Neural cell (in vitro differentiated cells): ENCODE data around the gene SCP2.

Experiments
- MXI1 ChIP-seq: fragments of 450-650 bp; conservative IDR thresholded peaks from 2 replicates; pipeline ENCODE4 v1.6.1; 2014; ENCODE audit warnings: antibody characterized with exemption, mild to moderate bottlenecking; ENCODE audit not compliant: poor library complexity, severe bottlenecking
- TF ChIP-seq, protein P1 (sequence below): fragments of 450-650 bp; IDR thresholded peaks from 2 replicates; pipeline ENCODE4 v1.5.1; 2014; ENCODE audit warnings: antibody characterized with exemption, mild to moderate bottlenecking, moderate library complexity; ENCODE audit not compliant: poor library complexity, severe bottlenecking
- TF ChIP-seq, protein P2 (sequence below): IDR thresholded peaks from 2 replicates; pipeline ENCODE4 v1.6.1; 2012; ENCODE audit warnings: borderline replicate concordance

DNA sequence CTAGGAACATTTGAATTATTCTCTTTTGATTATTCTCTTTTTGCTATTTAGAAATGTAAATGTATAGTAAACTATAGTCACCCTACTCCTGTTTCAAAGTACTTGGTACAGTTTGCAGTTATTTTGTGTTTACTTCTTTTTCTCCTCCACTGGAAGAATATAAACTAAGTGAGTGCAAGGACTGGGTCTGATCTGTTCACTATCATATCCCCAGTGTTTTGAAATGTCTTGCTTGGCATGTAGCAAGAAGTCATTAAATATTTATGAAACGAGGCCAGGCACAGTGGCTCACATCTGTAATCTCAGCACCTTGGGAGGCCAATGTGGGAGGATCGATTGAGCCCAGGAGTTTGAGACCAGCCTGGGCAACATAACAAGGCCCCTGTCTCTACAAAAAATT is 99.2 kb downstream of the SCP2 start:
- TF ChIP-seq, protein P1, sequence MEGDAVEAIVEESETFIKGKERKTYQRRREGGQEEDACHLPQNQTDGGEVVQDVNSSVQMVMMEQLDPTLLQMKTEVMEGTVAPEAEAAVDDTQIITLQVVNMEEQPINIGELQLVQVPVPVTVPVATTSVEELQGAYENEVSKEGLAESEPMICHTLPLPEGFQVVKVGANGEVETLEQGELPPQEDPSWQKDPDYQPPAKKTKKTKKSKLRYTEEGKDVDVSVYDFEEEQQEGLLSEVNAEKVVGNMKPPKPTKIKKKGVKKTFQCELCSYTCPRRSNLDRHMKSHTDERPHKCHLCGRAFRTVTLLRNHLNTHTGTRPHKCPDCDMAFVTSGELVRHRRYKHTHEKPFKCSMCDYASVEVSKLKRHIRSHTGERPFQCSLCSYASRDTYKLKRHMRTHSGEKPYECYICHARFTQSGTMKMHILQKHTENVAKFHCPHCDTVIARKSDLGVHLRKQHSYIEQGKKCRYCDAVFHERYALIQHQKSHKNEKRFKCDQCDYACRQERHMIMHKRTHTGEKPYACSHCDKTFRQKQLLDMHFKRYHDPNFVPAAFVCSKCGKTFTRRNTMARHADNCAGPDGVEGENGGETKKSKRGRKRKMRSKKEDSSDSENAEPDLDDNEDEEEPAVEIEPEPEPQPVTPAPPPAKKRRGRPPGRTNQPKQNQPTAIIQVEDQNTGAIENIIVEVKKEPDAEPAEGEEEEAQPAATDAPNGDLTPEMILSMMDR = no peak
- TF ChIP-seq, protein P2, sequence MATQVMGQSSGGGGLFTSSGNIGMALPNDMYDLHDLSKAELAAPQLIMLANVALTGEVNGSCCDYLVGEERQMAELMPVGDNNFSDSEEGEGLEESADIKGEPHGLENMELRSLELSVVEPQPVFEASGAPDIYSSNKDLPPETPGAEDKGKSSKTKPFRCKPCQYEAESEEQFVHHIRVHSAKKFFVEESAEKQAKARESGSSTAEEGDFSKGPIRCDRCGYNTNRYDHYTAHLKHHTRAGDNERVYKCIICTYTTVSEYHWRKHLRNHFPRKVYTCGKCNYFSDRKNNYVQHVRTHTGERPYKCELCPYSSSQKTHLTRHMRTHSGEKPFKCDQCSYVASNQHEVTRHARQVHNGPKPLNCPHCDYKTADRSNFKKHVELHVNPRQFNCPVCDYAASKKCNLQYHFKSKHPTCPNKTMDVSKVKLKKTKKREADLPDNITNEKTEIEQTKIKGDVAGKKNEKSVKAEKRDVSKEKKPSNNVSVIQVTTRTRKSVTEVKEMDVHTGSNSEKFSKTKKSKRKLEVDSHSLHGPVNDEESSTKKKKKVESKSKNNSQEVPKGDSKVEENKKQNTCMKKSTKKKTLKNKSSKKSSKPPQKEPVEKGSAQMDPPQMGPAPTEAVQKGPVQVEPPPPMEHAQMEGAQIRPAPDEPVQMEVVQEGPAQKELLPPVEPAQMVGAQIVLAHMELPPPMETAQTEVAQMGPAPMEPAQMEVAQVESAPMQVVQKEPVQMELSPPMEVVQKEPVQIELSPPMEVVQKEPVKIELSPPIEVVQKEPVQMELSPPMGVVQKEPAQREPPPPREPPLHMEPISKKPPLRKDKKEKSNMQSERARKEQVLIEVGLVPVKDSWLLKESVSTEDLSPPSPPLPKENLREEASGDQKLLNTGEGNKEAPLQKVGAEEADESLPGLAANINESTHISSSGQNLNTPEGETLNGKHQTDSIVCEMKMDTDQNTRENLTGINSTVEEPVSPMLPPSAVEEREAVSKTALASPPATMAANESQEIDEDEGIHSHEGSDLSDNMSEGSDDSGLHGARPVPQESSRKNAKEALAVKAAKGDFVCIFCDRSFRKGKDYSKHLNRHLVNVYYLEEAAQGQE = no peak
- no peak for TF ChIP-seq MXI1
